ENCODE results near the gene UGDH. TPM values are rescaled to one million over a fixed set of nuclear protein-coding genes. Genes with fewer than 3 reads are reported as not detected.
"Not testable (repeated sequence)": the region's sequence is repeated elsewhere in the genome, so short reads cannot be mapped to it uniquely, and the experiment has no call there.

UGDH gene
- total RNA-seq, 8 experiments from 2014 or later: 22.7 to 63.6 (median 36.3) TPM

DNA sequence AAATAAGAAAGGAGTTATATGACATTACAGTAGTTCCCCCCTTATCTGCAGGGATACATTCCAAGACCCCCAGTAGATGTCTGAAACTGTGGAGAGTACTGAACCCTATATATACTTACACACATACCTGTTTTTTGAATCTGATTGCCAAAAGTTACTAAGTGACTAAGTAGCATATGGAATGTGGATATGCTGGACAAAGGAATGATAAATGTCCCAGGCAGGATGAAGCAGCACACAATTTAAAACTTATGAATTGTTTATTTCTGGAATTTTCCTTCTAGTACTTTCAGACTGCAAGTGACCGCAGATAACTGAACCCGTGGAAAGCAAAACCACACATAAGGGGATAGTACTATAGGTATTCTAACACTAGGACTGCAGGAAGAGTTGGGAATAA is 22.7 kb downstream of the UGDH start:
- in situ Hi-C loops (cut with MboI; ENCODE audit: low pct_unique_long_range_greater_than_20kb in 2 of 9, low sequenced_read_pairs in 9 of 9, unreplicated experiment in 9 of 9): no loop called here
- Histone ChIP-seq H3K4me1 (replicated peaks in 1 of 2) (no peaks in the 10 kb centered on the region), H3K4me3 (no peak overlapping the region), H3K27ac (no peak overlapping the region)
- no peak for ATAC-seq (replicated peaks in 6 of 8)
- WGBS, 10 experiments: 73 to 100% (median 93%) methylated on average over 2 of the region's 2 CpGs; no CpG with 5 or more reads in 4 of the 10 experiments

DNA sequence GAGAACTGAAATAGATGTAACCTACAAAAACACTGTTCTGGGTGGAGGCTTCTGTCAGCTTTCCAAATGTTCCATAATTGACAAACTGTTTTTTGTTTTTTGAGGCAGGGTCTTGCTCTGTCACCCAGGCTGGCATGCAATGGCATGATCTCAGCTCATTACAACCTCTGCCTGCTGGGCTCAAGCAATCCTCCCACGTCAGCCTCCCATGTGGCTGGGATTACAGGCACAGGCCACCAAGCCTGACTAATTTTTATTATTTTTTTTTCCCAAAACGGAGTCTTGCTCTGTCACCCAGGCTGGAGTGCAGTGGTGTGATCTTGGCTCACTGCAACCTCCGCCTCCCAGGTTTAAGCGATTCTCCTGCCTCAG is 24.6 kb downstream of the UGDH start:
- WGBS, 10 experiments: 17 to 100% (median 75%) methylated on average over 1 to 2 of the region's 4 CpGs; no CpG with 5 or more reads in 7 of the 10 experiments
- in situ Hi-C loops (cut with MboI; ENCODE audit: low pct_unique_long_range_greater_than_20kb in 2 of 9, low sequenced_read_pairs in 9 of 9, unreplicated experiment in 9 of 9); ATAC-seq (replicated peaks in 6 of 8); H3K4me3 ChIP-seq; H3K4me1 ChIP-seq (replicated peaks in 1 of 2); H3K27ac ChIP-seq: not testable (repeated sequence)

DNA sequence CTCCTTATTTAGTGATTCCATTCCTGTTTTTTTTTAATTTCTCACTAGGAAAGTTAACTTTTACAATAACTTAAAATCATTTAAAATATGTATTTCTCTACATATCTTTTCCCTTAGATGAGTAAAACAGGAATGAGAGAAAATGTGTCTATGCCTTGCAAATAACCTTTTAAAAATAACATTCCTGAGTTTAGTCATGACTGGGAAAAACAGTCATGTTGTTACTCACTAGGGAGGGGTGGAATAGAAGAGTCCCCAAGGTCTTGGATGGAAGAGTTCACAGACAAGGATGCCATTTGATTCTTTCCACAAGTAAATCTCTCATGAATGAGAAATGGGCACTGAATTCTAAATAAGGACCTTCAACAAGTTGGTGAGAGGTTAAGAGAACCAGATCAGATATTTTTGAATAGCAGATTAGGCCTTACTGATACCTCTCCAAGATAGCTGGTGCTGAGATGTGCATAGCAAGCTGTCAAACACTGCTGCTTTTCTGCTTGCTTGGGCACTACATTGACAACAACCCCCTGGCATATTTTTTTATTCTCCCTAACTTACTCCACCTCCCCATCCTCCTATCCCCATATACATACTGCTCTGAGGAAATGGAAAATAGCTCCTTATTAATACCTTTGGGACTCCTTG is 25.1 kb downstream of the UGDH start:
- in situ Hi-C loops (cut with MboI; ENCODE audit: low pct_unique_long_range_greater_than_20kb in 2 of 9, low sequenced_read_pairs in 9 of 9, unreplicated experiment in 9 of 9): no loop called here
- no peak overlapping the region for H3K4me3 ChIP-seq
- no peak overlapping the region for H3K27ac ChIP-seq
- ATAC-seq (replicated peaks in 6 of 8): peak in 3 of 8 experiments; percentile 24 to 96 (median 95)
- H3K4me1 ChIP-seq (replicated peaks in 1 of 2): no peaks in the 10 kb centered on the region

DNA sequence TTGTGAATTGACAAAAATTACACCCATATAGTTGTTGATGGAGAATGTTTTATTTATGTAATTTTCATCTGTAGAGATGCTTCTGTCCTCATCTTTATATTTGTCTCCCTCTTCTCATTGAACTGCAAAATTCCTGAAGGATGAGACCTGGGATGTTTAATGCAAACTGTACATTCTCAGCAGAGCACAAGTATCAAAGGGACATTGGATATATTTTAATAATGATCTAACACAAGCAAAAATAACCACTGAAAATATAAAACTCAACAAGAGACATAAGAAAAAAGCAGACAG is 28.6 kb downstream of the UGDH start:
- Histone ChIP-seq H3K4me3 (no peak overlapping the region), H3K4me1 (replicated peaks in 1 of 2) (no peaks in the 10 kb centered on the region), H3K27ac (no peak overlapping the region)
- no peak for ATAC-seq (replicated peaks in 6 of 8)
- in situ Hi-C loops (cut with MboI; ENCODE audit: low pct_unique_long_range_greater_than_20kb in 2 of 9, low sequenced_read_pairs in 9 of 9, unreplicated experiment in 9 of 9): no loop called here

DNA sequence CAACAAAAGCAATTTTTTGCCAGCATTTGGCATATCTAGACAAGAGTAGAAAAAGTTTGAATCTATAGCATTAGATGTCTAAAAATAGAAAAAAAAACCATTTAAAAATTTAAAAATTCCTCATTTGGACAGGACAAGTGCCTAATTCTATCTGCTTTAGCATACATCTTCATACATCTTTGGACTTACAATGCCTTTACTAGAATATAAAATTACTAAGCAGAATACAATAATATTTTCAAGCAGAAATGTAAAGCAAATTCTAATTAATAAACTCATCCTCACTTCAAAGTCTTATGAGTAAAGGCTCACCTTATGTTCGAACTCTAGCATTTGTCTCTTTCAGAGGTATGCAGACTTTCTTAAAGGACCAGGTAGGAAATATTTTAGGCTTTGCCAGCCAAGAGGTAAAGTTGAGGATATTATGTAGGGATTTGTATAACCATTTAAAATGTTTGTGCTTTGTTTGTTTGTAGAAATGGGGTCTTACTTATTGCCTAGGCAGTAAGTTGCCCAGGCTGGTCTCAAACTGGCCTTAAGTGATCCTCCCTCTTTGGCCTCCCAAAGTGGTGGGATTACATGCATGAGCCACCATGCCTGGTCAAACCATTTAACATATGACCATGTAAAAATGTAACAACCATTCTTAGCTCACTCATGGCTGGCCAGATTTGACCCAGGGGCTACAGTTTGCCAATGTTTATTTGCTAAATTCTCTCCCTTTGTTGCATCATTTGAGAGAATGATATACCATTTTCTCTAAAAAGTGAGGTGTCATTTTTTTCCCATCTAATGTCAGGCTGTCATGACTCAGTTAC is 29.1 kb downstream of the UGDH start:
- 83 to 100% (median 100%) methylated on average over 1 of the region's 1 CpG; no CpG with 5 or more reads in 2 of the 10 experiments for WGBS, 10 experiments

DNA sequence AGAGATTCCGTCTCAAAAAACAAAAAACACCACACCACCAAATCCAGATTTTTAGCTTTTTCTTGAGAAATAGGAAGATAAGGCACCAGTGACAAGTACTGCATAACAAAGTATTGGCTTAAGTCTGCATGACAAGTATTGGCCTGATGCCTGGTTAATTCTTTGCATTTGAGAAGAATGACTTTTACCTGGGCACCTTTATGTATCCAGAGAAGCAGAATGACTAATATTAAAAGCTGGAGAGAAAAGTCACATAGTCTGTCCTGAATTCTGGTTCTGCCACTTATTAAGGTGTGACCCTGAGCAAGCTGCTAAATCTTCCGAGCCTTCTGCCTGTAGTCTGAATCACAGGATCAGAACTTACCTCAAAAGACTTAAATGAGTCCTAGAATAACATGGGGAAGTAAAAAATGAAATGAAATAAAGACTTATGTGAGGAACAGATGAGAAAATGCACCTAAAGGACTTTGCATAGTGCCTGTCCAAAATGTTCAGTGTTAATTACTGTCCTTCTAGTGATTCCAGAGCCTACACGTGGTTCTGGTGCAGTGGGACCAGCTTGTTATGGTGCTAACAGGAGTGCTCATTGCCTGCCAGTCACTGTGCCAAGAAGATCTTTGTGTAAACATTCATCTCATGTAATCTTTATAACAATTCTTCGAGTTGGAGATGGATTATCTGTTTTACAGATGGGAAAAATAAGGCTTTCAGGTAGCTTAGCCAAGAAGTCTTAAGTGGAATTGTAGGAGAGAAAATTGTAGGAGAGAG is 31.6 kb downstream of the UGDH start:
- peak in 1 of 8 experiments; percentile 29 for ATAC-seq (replicated peaks in 6 of 8)
- in situ Hi-C loops (cut with MboI; ENCODE audit: low pct_unique_long_range_greater_than_20kb in 2 of 9, low sequenced_read_pairs in 9 of 9, unreplicated experiment in 9 of 9): no loop called here
- no peak overlapping the region for H3K4me3 ChIP-seq
- H3K4me1 ChIP-seq (replicated peaks in 1 of 2): no peaks in the 10 kb centered on the region
- 0 to 87% (median 77%) methylated on average over 1 to 4 of the region's 4 CpGs; no CpG with 5 or more reads in 1 of the 10 experiments for WGBS, 10 experiments
- H3K27ac ChIP-seq: no peak overlapping the region

More for the DNA sequence above, 29.1 kb downstream of the UGDH start:
- in situ Hi-C loops (cut with MboI; ENCODE audit: low pct_unique_long_range_greater_than_20kb in 2 of 9, low sequenced_read_pairs in 9 of 9, unreplicated experiment in 9 of 9): no loop called here
- Histone ChIP-seq H3K27ac (no peak overlapping the region), H3K4me1 (replicated peaks in 1 of 2) (no peaks in the 10 kb centered on the region), H3K4me3 (no peak overlapping the region)
- no peak for ATAC-seq (replicated peaks in 6 of 8)

DNA sequence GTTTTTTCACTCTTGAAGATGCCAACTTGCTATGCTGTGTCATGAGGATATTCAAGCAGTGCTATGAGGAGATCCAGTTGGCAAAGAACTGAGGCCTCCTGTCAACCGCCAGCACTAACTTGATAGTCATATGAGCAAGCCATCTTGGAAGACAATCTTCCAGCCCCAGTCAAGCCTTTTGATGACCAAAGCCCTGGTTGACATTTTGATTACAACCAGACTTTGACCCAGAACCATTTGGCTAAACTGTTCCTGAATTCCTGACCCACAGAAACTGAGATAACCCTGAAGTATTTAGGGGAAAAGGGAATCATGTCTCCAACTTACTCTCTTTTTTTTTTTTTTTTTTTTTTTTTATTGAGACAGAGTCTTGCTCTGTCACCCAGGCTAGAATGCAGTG is 32.9 kb downstream of the UGDH start:
- ATAC-seq (replicated peaks in 6 of 8): no peak
- Histone ChIP-seq H3K27ac (no peak overlapping the region), H3K4me1 (replicated peaks in 1 of 2) (no peaks in the 10 kb centered on the region), H3K4me3 (no peak overlapping the region)
- in situ Hi-C loops (cut with MboI; ENCODE audit: low pct_unique_long_range_greater_than_20kb in 2 of 9, low sequenced_read_pairs in 9 of 9, unreplicated experiment in 9 of 9): no loop called here
- WGBS, 10 experiments: 67 to 100% (median 86%) methylated on average over 1 of the region's 1 CpG; no CpG with 5 or more reads in 5 of the 10 experiments

DNA sequence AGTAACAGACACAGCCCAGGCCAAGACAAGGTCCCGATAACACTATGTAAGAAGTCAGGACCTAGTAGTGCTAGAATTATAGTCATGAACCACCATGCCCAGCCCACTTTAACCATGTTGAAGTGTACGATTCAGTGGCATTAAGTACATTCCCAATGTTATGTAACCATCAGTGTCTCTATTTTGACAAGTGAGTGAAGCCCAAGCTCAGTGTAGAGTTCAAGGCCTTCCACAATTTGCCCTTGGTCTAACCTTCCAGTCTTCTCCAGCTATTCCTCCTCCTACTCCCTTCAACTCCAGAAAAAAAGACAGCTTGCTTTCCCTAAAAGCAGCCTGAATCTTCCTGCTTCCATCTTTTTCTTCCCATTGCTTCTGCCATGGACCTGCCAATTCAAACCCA is 36.9 kb downstream of the UGDH start:
- Histone ChIP-seq H3K27ac (no peak overlapping the region), H3K4me3 (no peak overlapping the region), H3K4me1 (replicated peaks in 1 of 2) (no peaks in the 10 kb centered on the region)
- WGBS, 10 experiments: 71 to 100% (median 86%) methylated on average over 1 to 2 of the region's 2 CpGs; no CpG with 5 or more reads in 2 of the 10 experiments
- in situ Hi-C loops (cut with MboI; ENCODE audit: low pct_unique_long_range_greater_than_20kb in 2 of 9, low sequenced_read_pairs in 9 of 9, unreplicated experiment in 9 of 9): no loop called here
- ATAC-seq (replicated peaks in 6 of 8): no peak

DNA sequence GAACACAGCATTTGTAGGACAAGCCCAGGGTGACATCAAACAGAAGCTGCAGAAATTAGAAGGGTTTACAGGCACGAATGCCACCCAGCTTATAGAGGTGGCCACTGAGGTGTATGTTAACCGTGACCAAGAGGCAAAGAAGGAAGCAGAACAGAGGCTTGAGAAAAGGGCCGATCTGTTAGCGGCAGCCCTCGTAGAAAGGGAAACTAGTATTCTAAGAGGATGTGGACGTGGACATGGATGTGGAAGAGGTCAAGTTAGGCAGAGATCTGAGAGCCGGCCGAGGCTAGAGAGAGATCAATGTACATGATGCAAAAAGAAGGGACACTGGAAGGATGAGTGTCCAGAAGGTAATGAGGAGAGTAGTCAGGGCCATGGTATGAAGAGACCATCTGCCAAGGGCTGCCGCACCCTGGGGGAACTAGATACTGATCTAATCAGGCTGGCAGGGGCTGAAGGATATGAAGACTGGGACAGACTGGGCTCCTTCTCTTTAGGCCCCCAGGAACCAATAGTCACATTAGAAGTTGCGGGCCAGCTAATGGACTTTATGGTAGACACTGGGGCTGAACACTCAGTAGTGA is 40.9 kb downstream of the UGDH start:
- no peaks in the 10 kb centered on the region for H3K4me1 ChIP-seq (replicated peaks in 1 of 2)
- no peak overlapping the region for H3K4me3 ChIP-seq
- ATAC-seq (replicated peaks in 6 of 8): no peak
- in situ Hi-C loops (cut with MboI; ENCODE audit: low pct_unique_long_range_greater_than_20kb in 2 of 9, low sequenced_read_pairs in 9 of 9, unreplicated experiment in 9 of 9): no loop called here
- no peak overlapping the region for H3K27ac ChIP-seq
- WGBS, 10 experiments: 61 to 100% (median 79%) methylated on average over 1 to 9 of the region's 10 CpGs

DNA sequence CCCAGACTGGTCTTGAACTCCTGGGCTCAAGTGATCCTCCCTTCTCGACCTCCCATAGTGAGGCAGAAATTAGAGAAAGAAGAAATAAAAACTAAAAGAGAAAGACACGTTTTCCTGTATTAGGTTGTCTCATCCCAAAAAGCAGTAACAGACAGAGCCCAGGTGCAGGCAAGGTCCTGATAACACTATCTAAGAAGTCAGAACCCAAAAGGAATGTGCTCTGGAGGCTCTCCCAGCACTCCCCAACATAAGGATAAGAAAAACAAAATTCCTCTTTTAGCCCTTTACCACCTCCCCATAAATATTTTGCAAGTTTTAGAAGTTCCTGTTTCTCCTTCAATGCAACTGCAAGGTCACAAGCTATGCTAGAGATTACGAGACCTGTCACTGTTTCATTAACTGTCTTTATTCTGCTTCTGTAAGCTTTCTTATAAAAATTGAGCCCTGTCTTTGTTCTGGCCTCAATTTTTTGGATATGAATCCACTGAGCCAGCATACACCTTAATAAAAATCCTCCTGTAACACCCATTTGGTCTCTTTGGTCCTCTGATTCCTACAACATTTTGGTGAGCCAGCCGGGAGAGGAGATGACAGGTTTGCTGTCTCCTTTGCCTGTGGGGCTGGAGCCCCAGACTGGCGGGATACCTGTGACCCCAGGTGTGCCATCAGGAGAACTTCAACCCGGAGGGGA is 42.5 kb downstream of the UGDH start:
- H3K4me1 ChIP-seq (replicated peaks in 1 of 2): no peaks in the 10 kb centered on the region
- in situ Hi-C loops (cut with MboI; ENCODE audit: low pct_unique_long_range_greater_than_20kb in 2 of 9, low sequenced_read_pairs in 9 of 9, unreplicated experiment in 9 of 9): no loop called here
- WGBS, 10 experiments: 38 to 92% (median 79%) methylated on average over 2 to 6 of the region's 6 CpGs; no CpG with 5 or more reads in 1 of the 10 experiments
- no peak overlapping the region for H3K4me3 ChIP-seq
- H3K27ac ChIP-seq: no peak overlapping the region
- no peak for ATAC-seq (replicated peaks in 6 of 8)

DNA sequence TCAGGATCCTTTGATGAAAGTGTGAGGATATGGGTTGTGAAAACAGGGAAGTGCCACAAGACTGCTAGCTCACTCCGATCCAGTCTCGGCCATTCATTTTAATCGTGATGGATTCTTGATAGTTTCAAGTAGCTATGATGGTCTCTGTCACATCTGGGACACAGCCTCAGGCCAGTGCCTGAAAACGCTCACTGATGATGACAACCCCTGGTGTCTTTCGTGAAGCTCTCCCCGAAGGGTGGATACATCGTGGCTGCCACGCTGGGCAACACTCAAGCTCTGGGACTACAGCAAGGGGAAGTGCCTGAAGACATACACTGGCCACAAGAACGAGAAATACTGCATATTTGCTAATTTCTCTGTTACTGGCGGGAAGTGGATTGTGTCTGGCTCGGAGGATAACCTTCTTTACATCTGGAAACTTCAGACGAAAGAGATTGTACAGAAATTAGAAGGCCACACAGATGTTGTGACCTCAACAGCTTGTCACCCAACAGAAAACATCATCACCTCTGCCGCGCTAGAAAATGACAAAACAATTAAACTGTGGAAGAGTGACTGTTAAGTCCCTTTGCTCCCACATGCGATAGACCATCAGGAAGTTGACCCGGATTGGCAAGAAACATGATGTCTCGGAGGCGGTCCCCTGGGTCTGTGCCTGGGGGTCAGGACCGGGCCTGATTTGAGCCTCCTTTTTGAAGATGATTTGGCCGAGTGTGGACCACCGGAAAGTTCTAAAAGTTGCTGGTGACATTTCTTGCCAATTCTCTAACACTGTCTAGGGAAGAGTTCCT is 46.1 kb downstream of the UGDH start:
- H3K4me3 ChIP-seq: no peak overlapping the region
- WGBS, 10 experiments: 77 to 100% (median 89%) methylated on average over 1 to 16 of the region's 21 CpGs; no CpG with 5 or more reads in 1 of the 10 experiments
- no peak for ATAC-seq (replicated peaks in 6 of 8)
- in situ Hi-C loops (cut with MboI; ENCODE audit: low pct_unique_long_range_greater_than_20kb in 2 of 9, low sequenced_read_pairs in 9 of 9, unreplicated experiment in 9 of 9): no loop called here
- H3K27ac ChIP-seq: no peak overlapping the region
- no peaks in the 10 kb centered on the region for H3K4me1 ChIP-seq (replicated peaks in 1 of 2)

DNA sequence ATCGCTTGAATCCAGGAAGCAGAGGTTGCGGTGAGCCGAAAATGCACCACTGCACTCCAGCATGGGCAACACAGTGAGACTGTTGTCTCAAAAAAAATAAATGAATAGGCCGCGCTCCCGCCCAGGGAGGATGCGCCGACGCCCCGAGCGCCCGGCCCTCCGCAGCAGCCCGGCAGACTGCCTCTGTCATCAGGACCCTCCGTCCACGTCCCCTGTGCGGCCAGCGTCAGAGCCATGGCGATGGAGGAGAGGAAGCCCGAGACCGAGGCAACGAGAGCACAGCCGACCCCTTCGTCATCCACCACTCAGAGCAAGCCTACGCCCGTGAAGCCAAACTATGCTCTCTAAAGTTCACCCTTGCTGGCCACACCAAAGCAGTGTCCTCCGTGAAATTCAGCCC is 47.0 kb downstream of the UGDH start:
- in situ Hi-C loops (cut with MboI; ENCODE audit: low pct_unique_long_range_greater_than_20kb in 2 of 9, low sequenced_read_pairs in 9 of 9, unreplicated experiment in 9 of 9): no loop called here
- no peak overlapping the region for H3K27ac ChIP-seq
- ATAC-seq (replicated peaks in 6 of 8): no peak

More for the DNA sequence above, 47.0 kb downstream of the UGDH start:
- H3K4me1 ChIP-seq (replicated peaks in 1 of 2): no peaks in the 10 kb centered on the region
- no peak overlapping the region for H3K4me3 ChIP-seq
- WGBS, 10 experiments: 89 to 100% (median 96%) methylated on average over 3 to 11 of the region's 27 CpGs; no CpG with 5 or more reads in 5 of the 10 experiments

All from motor neuron (in vitro differentiated cells).